Prostate gland (tissue), 2 donors: ENCODE results near the gene CEP290. TPM values are rescaled to one million over a fixed set of nuclear protein-coding genes. Genes with fewer than 3 reads are reported as not detected.

ENCODE experiments used
- DNase-seq: peaks from one replicate; pipeline ENCODE4 v3.0.0-alpha.2; 2019; ENCODE audit warnings: low spot score
- H3K27ac ChIP-seq, 2 donors: fragments of 200-600 bp; sonication (generic); 2 replicates each; pipeline ENCODE4 v1.5.1; 2017 to 2019
- H3K27me3 ChIP-seq: fragments of 200-600 bp; sonication (generic); replicated peaks from 2 replicates; pipeline ENCODE4 v1.5.1; 2019; ENCODE audit not compliant: insufficient read depth
- H3K36me3 ChIP-seq, 2 donors: fragments of 200-600 bp; sonication (generic); 1 replicate in 1 of 2; 2 replicates in 1 of 2; pipeline versions ENCODE4 v1.5.1 to v1.8.1; 2017 to 2019
- H3K4me1 ChIP-seq: fragments of 200-600 bp; sonication (generic); replicated peaks from 2 replicates; pipeline ENCODE4 v1.5.1; 2019
- H3K4me3 ChIP-seq, 2 donors: fragments of 200-600 bp; sonication (generic); 2 replicates each; pipeline ENCODE4 v1.5.1; 2017 to 2019
- H3K9me3 ChIP-seq: fragments of 200-600 bp; sonication (generic); 2 replicates; pipeline ENCODE4 v1.5.1; 2017
- CTCF ChIP-seq, 4 experiments: fragments of 200-600 bp in 2 of 4; fragments of 450-650 bp in 2 of 4; sonication (generic) in 2 of 4; IDR thresholded peaks; 1 replicate in 3 of 4; 2 replicates in 1 of 4; pipeline ENCODE4 v1.5.1; 2016 to 2019; ENCODE audit warnings: antibody characterized with exemption in 4 of 4, mild to moderate bottlenecking in 2 of 4, moderate library complexity in 2 of 4
- POLR2A ChIP-seq: fragments of 450-650 bp; IDR thresholded peaks from one replicate; pipeline ENCODE4 v1.6.1; 2016; ENCODE audit warnings: antibody characterized with exemption, mild to moderate bottlenecking
- POLR2AphosphoS5 ChIP-seq: sonication (generic); formaldehyde crosslinking; IDR thresholded peaks from one replicate; pipeline ENCODE4 v1.6.1; 2017; ENCODE audit warnings: antibody characterized with exemption
- WGBS: methylation state at CpG from one replicate; pipeline ENCODE4 v1.1.5; 2018; 5-methylcytosine and 5-hydroxymethylcytosine counted together
- intact Hi-C: fragments of 100-400 bp; cut with DNase I; formaldehyde crosslinking; loops from one replicate; pipeline ENCODE4 v1.14.2; 2022
- total RNA-seq, 2 donors: library from RNA; depleted of rRNA; stranded (reverse); fragments of >200 nt; gene quantifications; one replicate each; pipeline ENCODE4 v1.1.0, GENCODE V29; 2016

Gene CEP290
- total RNA-seq, 2 donors from 2014 or later: 8.1 to 26.5 TPM

GRCh38 chr12:88083634-88084033, 58.3 kb downstream of the CEP290 start:
- DNase-seq: no peak
- Histone ChIP-seq H3K27me3 (no peaks in the 10 kb centered on the region), H3K4me1 (no peaks in the 10 kb centered on the region), H3K9me3 (no peaks in the 10 kb centered on the region), H3K27ac (no peak overlapping the region), H3K4me3 (no peak overlapping the region), H3K36me3 (no peaks in the 10 kb centered on the region)
- intact Hi-C loops: no loop called here
- WGBS: 89% methylated on average over 3 of the region's 3 CpGs
- TF ChIP-seq POLR2AphosphoS5: no peak
- TF ChIP-seq CTCF (IDR thresholded peaks at IDR 0.05): no peak
- TF ChIP-seq POLR2A: no peak

GRCh38 chr12:88081247-88081646, 60.6 kb downstream of the CEP290 start:
- Histone ChIP-seq H3K27me3 (no peaks in the 10 kb centered on the region), H3K4me3 (no peak overlapping the region), H3K36me3 (no peaks in the 10 kb centered on the region), H3K4me1 (no peaks in the 10 kb centered on the region), H3K27ac (no peak overlapping the region), H3K9me3 (no peaks in the 10 kb centered on the region)
- intact Hi-C loops: no loop called here
- no peak for DNase-seq
- TF ChIP-seq POLR2A (no peak), POLR2AphosphoS5 (no peak), CTCF (IDR thresholded peaks at IDR 0.05) (no peak)

- Histone ChIP-seq H3K27me3 (no peaks in the 10 kb centered on the region), H3K4me3 (no peak overlapping the region), H3K9me3 (no peaks in the 10 kb centered on the region), H3K4me1 (no peaks in the 10 kb centered on the region), H3K36me3 (no peaks in the 10 kb centered on the region), H3K27ac (no peak overlapping the region)
- DNase-seq: no peak
- intact Hi-C loops: no loop called here
- TF ChIP-seq POLR2A (no peak), CTCF (IDR thresholded peaks at IDR 0.05) (no peak), POLR2AphosphoS5 (no peak)
- 95% methylated on average over 9 of the region's 9 CpGs for WGBS
Measured at GRCh38 chr12:88067301-88067700, 74.6 kb downstream of the CEP290 start.

GRCh38 chr12:88063375-88063774, 78.5 kb downstream of the CEP290 start:
- WGBS: 93% methylated on average over 2 of the region's 2 CpGs
- Histone ChIP-seq H3K9me3 (no peaks in the 10 kb centered on the region), H3K4me1 (no peaks in the 10 kb centered on the region), H3K36me3 (no peaks in the 10 kb centered on the region), H3K4me3 (no peak overlapping the region), H3K27ac (no peak overlapping the region), H3K27me3 (no peaks in the 10 kb centered on the region)
- DNase-seq: no peak
- no peak for TF ChIP-seq POLR2A
- no peak for TF ChIP-seq POLR2AphosphoS5
- no peak for TF ChIP-seq CTCF (IDR thresholded peaks at IDR 0.05)
- intact Hi-C loops: no loop called here

- DNase-seq: no peak
- Histone ChIP-seq H3K36me3 (no peaks in the 10 kb centered on the region), H3K4me1 (no peaks in the 10 kb centered on the region), H3K9me3 (no peaks in the 10 kb centered on the region), H3K27me3 (no peaks in the 10 kb centered on the region), H3K27ac (no peak overlapping the region), H3K4me3 (no peak overlapping the region)
- TF ChIP-seq CTCF (IDR thresholded peaks at IDR 0.05) (no peak), POLR2AphosphoS5 (no peak), POLR2A (no peak)
- intact Hi-C loops: no loop called here
- WGBS: 83% methylated on average over 1 of the region's 1 CpG
Measured at GRCh38 chr12:88062474-88062873, 79.4 kb downstream of the CEP290 start.
